ENCODE results near the gene GABARAP. TPM values are rescaled to one million over a fixed set of nuclear protein-coding genes. Genes with fewer than 3 reads are reported as not detected.

The GABARAP gene
- total RNA-seq, 1 donor from 2014 or later, result 277 TPM

DNA sequence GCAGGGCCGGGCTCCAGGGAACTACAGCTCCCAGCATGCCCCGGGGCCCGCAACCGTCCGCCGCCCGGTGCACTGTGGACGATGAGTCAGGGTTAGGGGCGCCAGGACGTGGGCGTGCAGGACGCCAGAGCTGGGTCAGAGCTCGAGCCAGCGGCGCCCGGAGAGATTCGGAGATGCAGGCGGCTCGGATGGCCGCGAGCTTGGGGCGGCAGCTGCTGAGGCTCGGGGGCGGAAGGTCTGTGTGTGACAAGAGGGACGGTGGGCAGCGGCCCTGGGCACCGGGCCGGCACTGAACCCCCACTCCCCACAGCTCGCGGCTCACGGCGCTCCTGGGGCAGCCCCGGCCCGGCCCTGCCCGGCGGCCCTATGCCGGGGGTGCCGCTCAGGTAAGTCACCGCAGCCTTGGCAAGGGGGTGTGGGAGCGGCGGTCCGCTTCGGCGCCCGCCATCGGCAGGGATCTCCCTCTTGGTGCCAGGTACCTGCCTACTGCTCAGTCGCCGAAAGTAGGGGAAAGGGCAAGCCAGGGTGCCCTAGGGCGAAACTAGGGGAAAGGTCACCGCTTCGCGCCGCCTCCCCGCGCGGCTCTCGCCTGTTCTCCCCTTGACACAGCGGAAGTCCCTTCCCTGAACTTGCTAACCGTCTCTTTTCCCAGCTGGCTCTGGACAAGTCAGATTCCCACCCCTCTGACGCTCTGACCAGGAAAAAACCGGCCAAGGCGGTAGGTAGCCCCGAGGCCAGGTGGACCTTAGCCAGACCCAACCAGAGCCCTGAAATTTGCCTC, 22.2 kb downstream of the GABARAP start, which contains the start of the genes ACADVL and DLG4:
Gene ACADVL (plus strand): TSS at position 127 of the 781 bp plus-strand sequence. CDS start 47 bp downstream, at position 174.
Gene DLG4 (minus strand): TSS at position 25 of the 781 bp plus-strand sequence.
- Histone ChIP-seq H3K27me3 (ENCODE audit: control insufficient read depth, insufficient read depth, low read length) (no peaks in the 10 kb centered on the region), H3K4me3 (ENCODE audit: low read depth, low read length) (peak within 1 kb of the TSS; percentile 87), H3K36me3 (ENCODE audit: control insufficient read depth, insufficient read depth, low read length) (peaks cover 3% of the 10 kb centered on the region)
- TF ChIP-seq, protein P1, sequence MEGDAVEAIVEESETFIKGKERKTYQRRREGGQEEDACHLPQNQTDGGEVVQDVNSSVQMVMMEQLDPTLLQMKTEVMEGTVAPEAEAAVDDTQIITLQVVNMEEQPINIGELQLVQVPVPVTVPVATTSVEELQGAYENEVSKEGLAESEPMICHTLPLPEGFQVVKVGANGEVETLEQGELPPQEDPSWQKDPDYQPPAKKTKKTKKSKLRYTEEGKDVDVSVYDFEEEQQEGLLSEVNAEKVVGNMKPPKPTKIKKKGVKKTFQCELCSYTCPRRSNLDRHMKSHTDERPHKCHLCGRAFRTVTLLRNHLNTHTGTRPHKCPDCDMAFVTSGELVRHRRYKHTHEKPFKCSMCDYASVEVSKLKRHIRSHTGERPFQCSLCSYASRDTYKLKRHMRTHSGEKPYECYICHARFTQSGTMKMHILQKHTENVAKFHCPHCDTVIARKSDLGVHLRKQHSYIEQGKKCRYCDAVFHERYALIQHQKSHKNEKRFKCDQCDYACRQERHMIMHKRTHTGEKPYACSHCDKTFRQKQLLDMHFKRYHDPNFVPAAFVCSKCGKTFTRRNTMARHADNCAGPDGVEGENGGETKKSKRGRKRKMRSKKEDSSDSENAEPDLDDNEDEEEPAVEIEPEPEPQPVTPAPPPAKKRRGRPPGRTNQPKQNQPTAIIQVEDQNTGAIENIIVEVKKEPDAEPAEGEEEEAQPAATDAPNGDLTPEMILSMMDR (IDR thresholded peaks at IDR 0.05; ENCODE audit: insufficient read depth, low read length, poor library complexity, severe bottlenecking), result no peak
- DNase-seq (ENCODE audit: low read depth), result no peak

DNA sequence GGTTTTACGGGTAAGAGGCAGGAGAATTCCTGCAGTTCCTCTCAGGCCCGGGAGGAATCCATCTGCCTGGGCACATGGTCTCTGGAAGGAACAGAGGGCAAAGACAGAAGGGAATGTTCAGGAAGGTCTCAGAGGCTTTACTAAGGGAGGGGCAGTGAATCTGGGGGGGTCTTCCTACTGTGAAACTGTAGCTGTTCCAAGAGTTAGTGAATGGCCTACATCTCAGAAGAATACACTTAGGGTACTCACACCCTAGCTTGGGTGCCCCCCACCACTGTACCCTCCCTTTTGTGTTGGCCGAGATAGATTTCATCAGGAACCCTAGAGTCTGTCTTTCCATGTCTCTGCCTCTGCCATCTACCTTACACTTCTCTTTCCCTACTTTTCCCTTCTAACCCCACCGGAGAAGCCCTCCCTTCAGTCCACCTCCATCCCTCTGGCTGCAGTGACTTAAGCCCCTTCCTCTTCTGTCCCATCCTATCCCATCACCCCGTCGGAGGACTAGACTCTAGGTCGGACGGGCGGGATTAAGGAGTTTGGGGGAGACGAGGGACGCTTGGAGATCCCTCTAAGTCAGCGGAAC, 22.9 kb downstream of the GABARAP start:
- Histone ChIP-seq H3K4me3 (ENCODE audit: low read depth, low read length) (peak overlapping the region; percentile 87), H3K27me3 (ENCODE audit: control insufficient read depth, insufficient read depth, low read length) (no peaks in the 10 kb centered on the region), H3K36me3 (ENCODE audit: control insufficient read depth, insufficient read depth, low read length) (peaks cover 3% of the 10 kb centered on the region)
- TF ChIP-seq, protein P1 (IDR thresholded peaks at IDR 0.05; ENCODE audit: insufficient read depth, low read length, poor library complexity, severe bottlenecking), result no peak
- no peak for DNase-seq (ENCODE audit: low read depth)

DNA sequence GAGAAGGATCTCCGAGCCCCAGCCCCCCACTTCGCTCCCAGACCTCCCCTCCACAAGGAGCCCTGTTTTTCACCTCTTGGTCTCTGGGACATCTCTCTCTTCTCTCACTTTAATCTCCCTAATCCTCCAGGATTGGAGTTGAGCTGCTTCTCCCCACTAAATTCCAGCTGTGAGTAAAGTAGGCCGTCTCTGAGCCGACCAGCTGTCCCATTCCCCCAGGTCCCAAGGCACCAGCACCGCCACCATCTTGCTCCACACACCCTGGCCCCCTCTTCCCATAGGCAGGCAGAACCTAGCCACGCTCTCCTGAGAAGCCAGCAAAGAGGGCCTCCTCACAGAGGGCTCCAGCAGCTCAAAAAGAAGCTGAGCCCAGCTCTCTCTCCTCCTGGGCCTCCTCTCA, 23.5 kb downstream of the GABARAP start:
- DNase-seq (ENCODE audit: low read depth), result no peak

GRCh38 chr17:7218166-7218565, 24.1 kb downstream of the GABARAP start:
- TF ChIP-seq, protein P1 (IDR thresholded peaks at IDR 0.05; ENCODE audit: insufficient read depth, low read length, poor library complexity, severe bottlenecking), result no peak

More for the DNA sequence above, 23.5 kb downstream of the GABARAP start:
- peaks cover 3% of the 10 kb centered on the region for H3K36me3 ChIP-seq (ENCODE audit: control insufficient read depth, insufficient read depth, low read length)
- TF ChIP-seq, protein P1 (IDR thresholded peaks at IDR 0.05; ENCODE audit: insufficient read depth, low read length, poor library complexity, severe bottlenecking), result no peak
- no peak overlapping the region for H3K4me3 ChIP-seq (ENCODE audit: low read depth, low read length)
- no peaks in the 10 kb centered on the region for H3K27me3 ChIP-seq (ENCODE audit: control insufficient read depth, insufficient read depth, low read length)

GRCh38 chr17:7217113-7217987, 24.9 kb downstream of the GABARAP start:
- DNase-seq (ENCODE audit: low read depth), result no peak
- no peaks in the 10 kb centered on the region for H3K27me3 ChIP-seq (ENCODE audit: control insufficient read depth, insufficient read depth, low read length)
- TF ChIP-seq, protein P1 (IDR thresholded peaks at IDR 0.05; ENCODE audit: insufficient read depth, low read length, poor library complexity, severe bottlenecking), result no peak
- peaks cover 1% of the 10 kb centered on the region for H3K36me3 ChIP-seq (ENCODE audit: control insufficient read depth, insufficient read depth, low read length)
- H3K4me3 ChIP-seq (ENCODE audit: low read depth, low read length), result peak overlapping the region; percentile 56

More at GRCh38 chr17:7218166-7218565, 24.1 kb downstream of the GABARAP start:
- no peaks in the 10 kb centered on the region for H3K27me3 ChIP-seq (ENCODE audit: control insufficient read depth, insufficient read depth, low read length)
- H3K36me3 ChIP-seq (ENCODE audit: control insufficient read depth, insufficient read depth, low read length), result peaks cover 2% of the 10 kb centered on the region
- no peak overlapping the region for H3K4me3 ChIP-seq (ENCODE audit: low read depth, low read length)
- DNase-seq (ENCODE audit: low read depth), result no peak

Data from kidney epithelial cell (primary cell).